HepG2 (cell line): ENCODE results near the gene APOA1. TPM values are rescaled to one million over a fixed set of nuclear protein-coding genes. Genes with fewer than 3 reads are reported as not detected.

Experiments
- ATAC-seq: fragments of 200-7000 bp; cut with Tn5 transposase; 3 replicates; pipeline ENCODE4 v1.9.1; 2020; ENCODE audit warnings: mild to moderate bottlenecking, moderate library complexity
- BruUV-seq: library from RNA; stranded (reverse); fragments of 400-500 nt; replicated peaks from 2 replicates; lab custom pipeline; 2021; lab: Mats Ljungman, UMichigan
- CTCF ChIA-PET: fragments of 300-600 bp; formaldehyde crosslinking; extraction: SDS; loops from one replicate; lab custom pipeline; 2021; ENCODE audit warnings: low total read pairs, inconsistent platforms, low intra/inter-chr PET ratio; lab: Yijun Ruan, JAX
- POLR2A ChIA-PET: fragments of 350-600 bp; sonication (Branson Sonifier 250); formaldehyde crosslinking; loops from one replicate; lab custom pipeline; 2020; ENCODE audit warnings: antibody characterized with exemption, inconsistent platforms; lab: Yijun Ruan, JAX
- DNase-seq: peaks from one replicate; pipeline ENCODE4 v3.0.0-alpha.2; 2015; ENCODE audit warnings: low spot score
- FAIRE-seq: peaks from 3 replicates; lab custom pipeline; 2011; peaks lifted over from hg19 to GRCh38; lab: Jason Lieb, UNC
- H2AFZ ChIP-seq: one replicate; pipeline ENCODE4 v1.6.1; 2011; ENCODE audit warnings: low read length, inconsistent platforms
- H3K27ac ChIP-seq: fragments of 300-600 bp; 3 replicates; pipeline ENCODE4 v1.8.0; 2011; ENCODE audit warnings: mixed run types, mild to moderate bottlenecking, mixed read lengths, low read length, inconsistent platforms; ENCODE audit not compliant: insufficient read depth; ENCODE audit errors: extremely low read length
- H3K27me3 ChIP-seq, 2 experiments: fragments of 200-600 bp in 1 of 2; 2 replicates in 1 of 2; 3 replicates in 1 of 2; pipeline versions ENCODE4 v1.6.0 to v1.8.0; 2011; ENCODE audit warnings: low read length in 2 of 2, mild to moderate bottlenecking in 2 of 2, moderate library complexity in 2 of 2, inconsistent platforms in 1 of 2; ENCODE audit not compliant: insufficient read depth in 2 of 2, control insufficient read depth in 1 of 2
- H3K36me3 ChIP-seq, 2 experiments: fragments of 200-600 bp in 1 of 2; replicated peaks in 1 of 2; 2 replicates in 1 of 2; 3 replicates in 1 of 2; pipeline versions ENCODE4 v1.5.1 to v1.8.0; 2011; ENCODE audit warnings: low read length in 2 of 2, inconsistent platforms in 1 of 2; ENCODE audit not compliant: insufficient read depth in 2 of 2, control insufficient read depth in 1 of 2
- H3K4me1 ChIP-seq: 2 replicates; pipeline ENCODE4 v1.5.1; 2012; ENCODE audit warnings: low read length, inconsistent platforms; ENCODE audit not compliant: insufficient read depth
- H3K4me2 ChIP-seq: 2 replicates; pipeline ENCODE4 v1.6.0; 2011; ENCODE audit warnings: low read depth, low read length, inconsistent platforms
- H3K4me3 ChIP-seq, 3 experiments: fragments of 200-600 bp in 1 of 3; sonication (generic), shearing (Covaris generic) in 1 of 3; replicated peaks in 1 of 3; 2 replicates each; pipeline ENCODE4 v1.5.1; 2011 to 2016; ENCODE audit warnings: low read length in 3 of 3, inconsistent platforms in 2 of 3, low read depth in 2 of 3, mild to moderate bottlenecking in 2 of 3, control low read depth in 1 of 3, mixed read lengths in 1 of 3; ENCODE audit not compliant: insufficient read depth in 1 of 3
- H3K79me2 ChIP-seq: one replicate; pipeline ENCODE4 v1.6.1; 2011; ENCODE audit warnings: low read length, inconsistent platforms; ENCODE audit not compliant: insufficient read depth
- H3K9ac ChIP-seq: 2 replicates; pipeline ENCODE4 v1.6.0; 2011; ENCODE audit warnings: mild to moderate bottlenecking, low read depth, low read length, inconsistent platforms; ENCODE audit not compliant: insufficient read depth
- H3K9me3 ChIP-seq: 2 replicates; pipeline ENCODE4 v1.5.1; 2012; ENCODE audit warnings: mild to moderate bottlenecking, low read length
- H4K20me1 ChIP-seq: 2 replicates; pipeline ENCODE4 v1.6.0; 2011; ENCODE audit warnings: inconsistent platforms, mild to moderate bottlenecking, low read length, moderate library complexity; ENCODE audit not compliant: insufficient read depth
- AHDC1 ChIP-seq: sonication (generic); formaldehyde crosslinking; IDR thresholded peaks from 2 replicates; pipeline ENCODE4 v1.5.1; 2020; ENCODE audit warnings: mild to moderate bottlenecking, missing genetic modification reagents, borderline replicate concordance
- HOMEZ ChIP-seq: IDR thresholded peaks from 2 replicates; pipeline ENCODE4 v1.6.1; 2016; ENCODE audit warnings: low read depth
- MED8 ChIP-seq: sonication (generic); formaldehyde crosslinking; IDR thresholded peaks from 2 replicates; pipeline ENCODE4 v1.8.1; 2023; ENCODE audit warnings: mild to moderate bottlenecking, missing genetic modification reagents; ENCODE audit not compliant: insufficient replicate concordance
- RBM39 ChIP-seq: fragments of 200-400 bp; formaldehyde crosslinking; IDR thresholded peaks from one replicate; pipeline ENCODE4 v1.6.1; 2018; ENCODE audit warnings: antibody characterized with exemption, mild to moderate bottlenecking, low read depth, low read length; ENCODE audit not compliant: poor library complexity, severe bottlenecking
- THAP7 ChIP-seq: sonication (generic); formaldehyde crosslinking; IDR thresholded peaks from 2 replicates; pipeline ENCODE4 v1.8.1; 2023; ENCODE audit warnings: mild to moderate bottlenecking, missing genetic modification reagents
- TRIM24 ChIP-seq: sonication (generic); formaldehyde crosslinking; IDR thresholded peaks from 2 replicates; pipeline ENCODE4 v1.8.0; 2022; ENCODE audit warnings: mild to moderate bottlenecking, missing genetic modification reagents
- U2AF2 ChIP-seq: fragments of 200-400 bp; formaldehyde crosslinking; IDR thresholded peaks from 2 replicates; pipeline ENCODE4 v1.6.1; 2017; ENCODE audit warnings: low read depth, mild to moderate bottlenecking, low read length
- ZNF263 ChIP-seq: sonication (generic); formaldehyde crosslinking; IDR thresholded peaks from 2 replicates; pipeline ENCODE4 v1.4.0; 2020; ENCODE audit warnings: missing genetic modification reagents
- ZNF275 ChIP-seq: sonication (generic); formaldehyde crosslinking; IDR thresholded peaks from 2 replicates; pipeline ENCODE4 v1.8.0; 2022; ENCODE audit warnings: missing genetic modification reagents, mild to moderate bottlenecking, inconsistent platforms, borderline replicate concordance
- ZNF3 ChIP-seq: IDR thresholded peaks from 2 replicates; pipeline ENCODE4 v1.7.0; 2017; ENCODE audit warnings: inconsistent platforms
- ZNF350 ChIP-seq: sonication (generic); formaldehyde crosslinking; IDR thresholded peaks from 2 replicates; pipeline ENCODE4 v1.4.0; 2020; ENCODE audit warnings: mild to moderate bottlenecking, low read depth, missing genetic modification reagents, borderline replicate concordance
- ZNF496 ChIP-seq: sonication (generic); formaldehyde crosslinking; IDR thresholded peaks from 2 replicates; pipeline ENCODE4 v1.8.1; 2023; ENCODE audit warnings: mild to moderate bottlenecking, moderate library complexity, missing genetic modification reagents; ENCODE audit not compliant: insufficient replicate concordance
- ZNF562 ChIP-seq: sonication (generic); formaldehyde crosslinking; IDR thresholded peaks from 2 replicates; pipeline ENCODE4 v1.8.0; 2022; ENCODE audit warnings: missing genetic modification reagents, borderline replicate concordance
- ZNF563 ChIP-seq: sonication (generic); formaldehyde crosslinking; IDR thresholded peaks from 2 replicates; pipeline ENCODE4 v1.8.0; 2022; ENCODE audit warnings: mild to moderate bottlenecking, moderate library complexity, missing genetic modification reagents
- ZSCAN22 ChIP-seq: sonication (generic); formaldehyde crosslinking; IDR thresholded peaks from 2 replicates; pipeline ENCODE4 v1.4.0; 2020; ENCODE audit warnings: mild to moderate bottlenecking, missing genetic modification reagents
- WGBS: methylation state at CpG from one replicate; pipeline ENCODE4 v1.1.6; 2017; ENCODE audit warnings: low lambda C conversion rate; 5-methylcytosine and 5-hydroxymethylcytosine counted together
- in situ Hi-C: cut with HindIII; loops from 2 replicates; pipeline ENCODE4 v1.10.0; 2017; ENCODE audit warnings: low pct_unique_long_range_greater_than_20kb; ENCODE audit not compliant: extremely low pct_ligation_motif_present
- intact Hi-C: fragments of 100-400 bp; cut with micrococcal nuclease; formaldehyde crosslinking; loops from one replicate; pipeline ENCODE4 v1.10.0; 2022; ENCODE audit not compliant: unreplicated experiment
- polyA plus RNA-seq, 8 experiments: library from polyadenylated mRNA; depleted of rRNA in 3 of 8; stranded (reverse) in 7 of 8; unstranded in 1 of 8; fragments of >200 nt; fragmentation: Illumina TruSeq in 4 of 8; extraction: Trizol in 4 of 8; gene quantifications; 2 replicates each; pipeline versions ENCODE4 v1.2.1 to v1.2.3, GENCODE V29; 2011 to 2016; ENCODE audit warnings: low read depth in 4 of 8, missing spikeins in 1 of 8, mixed read lengths in 1 of 8; ENCODE audit not compliant: insufficient read depth in 1 of 8
- total RNA-seq, 5 experiments: library from RNA; depleted of rRNA; stranded (reverse); fragments of >200 nt; fragmentation: Illumina TruSeq; extraction: Trizol; gene quantifications; 2 replicates each; pipeline ENCODE4 v1.2.3, GENCODE V29; 2016; ENCODE audit warnings: low read depth in 1 of 5

Gene APOA1
- total and polyA plus RNA-seq, 2 of the 13 experiments (the other 11 are each of a cell fraction or from before 2014, with no cell fraction given), result 1,973 to 5,485 TPM

- Histone ChIP-seq H3K9me3 (no peaks in the 10 kb centered on the region), H3K79me2 (peaks cover 27% of the 10 kb centered on the region), H3K4me3 (peak within 1 kb of the TSS; percentile 57 to 83 (median 58)), H3K27me3 (no peaks in the 10 kb centered on the region; a peak in 1 of 5 replicates), H3K9ac (peak within 1 kb of the TSS; percentile 80), H3K36me3 (no peaks in the 10 kb centered on the region), H4K20me1 (no peaks in the 10 kb centered on the region), H3K4me2 (peak within 1 kb of the TSS; percentile 93), H3K4me1 (peaks cover 89% of the 10 kb centered on the region), H2AFZ (no peak within 1 kb of the TSS), H3K27ac (peak within 1 kb of the TSS; percentile 87)
- CTCF ChIA-PET, result interaction anchor here (0.7 to 2.6 kb wide), 8 partner anchors 34 to 434 kb away, joined by 3 to 23 read pairs (median 4); partner anchors contain the start of gene APOC3
- POLR2A ChIA-PET, result interaction anchor here (0.7 to 17.3 kb wide), 12 partner anchors 8 to 389 kb away, joined by 3 to 1365 read pairs (median 8); partner anchors contain the start of genes APOA1, APOA4, APOC3 and BUD13
- ATAC-seq (peak; percentile 21), FAIRE-seq (no peak), DNase-seq (no peak)
- intact Hi-C loops, result loop anchor here (1.0 kb wide), 3 partner anchors 17 to 315 kb away; partner anchors contain the start of gene APOA1
- WGBS, result 21% methylated on average over 6 of the region's 7 CpGs
- TSS peak; percentile 80 for BruUV-seq
- in situ Hi-C loops, result loop anchor here (5.0 to 10.0 kb wide), 2 partner anchors 46 to 303 kb away; partner anchors contain the start of genes APOA1 and SIK3
- TF ChIP-seq ZNF275 (CRISPR knock-in tag) (no peak), RBM39 (no peak), ZNF562 (CRISPR knock-in tag) (no peak), ZNF3 (no peak), ZNF263 (CRISPR knock-in tag) (no peak), ZSCAN22 (CRISPR knock-in tag) (no peak), ZNF350 (CRISPR knock-in tag) (no peak), MED8 (CRISPR knock-in tag) (no peak), ZNF563 (CRISPR knock-in tag) (0 out of 2 replicates have a peak, but pooled peaks have one; percentile 19), THAP7 (CRISPR knock-in tag) (no peak), U2AF2 (no peak), AHDC1 (CRISPR knock-in tag) (0 out of 2 replicates have a peak, but pooled peaks have one; percentile 51), ZNF496 (CRISPR knock-in tag) (no peak), TRIM24 (no peak), HOMEZ (no peak)
Measured at GRCh38 chr11:116791813-116792143, 45.6 kb downstream of the APOA1 start, which contains the start of gene APOA5. APOA5 (minus strand) TSS chr11:116791879; CDS start chr11:116791860, 19 bp downstream.
